ENCODE results near the gene YBX3. TPM values are rescaled to one million over a fixed set of nuclear protein-coding genes. Genes with fewer than 3 reads are reported as not detected.

The YBX3 gene
- total and polyA plus RNA-seq, 2 of the 4 experiments (the other 2 are of a cell fraction) = 33.7 to 132 TPM

GRCh38 chr12:10741845-10742244 lies 18.7 kb upstream of the YBX3 start:
- Histone ChIP-seq H3K14ac (replicated peaks; ENCODE audit: low read depth, low read length) (no peak overlapping the region), H3K4me3 (ENCODE audit: insufficient read depth, low read depth, low read length) (no peak overlapping the region), H2BK20ac (ENCODE audit: low read depth, low read length) (no peak overlapping the region), H3K4me2 (ENCODE audit: low read depth, low read length) (no peak overlapping the region), H2BK120ac (ENCODE audit: low read depth, low read length) (no peak overlapping the region), H3K9me3 (ENCODE audit: control insufficient read depth, insufficient read depth, low read length) (no peaks in the 10 kb centered on the region), H2BK5ac (ENCODE audit: low read depth, low read length, poor library complexity, severe bottlenecking) (no peak overlapping the region), H2AK5ac (ENCODE audit: low read depth, low read length) (no peak overlapping the region), H4K8ac (ENCODE audit: low read depth in 2 of 2, low read length in 2 of 2) (no peak overlapping the region), H3K4me1 (ENCODE audit: control insufficient read depth, insufficient read depth, low read length) (no peaks in the 10 kb centered on the region), H2AFZ (replicated peaks; ENCODE audit: low read length, poor library complexity) (no peak overlapping the region), H3K9ac (ENCODE audit: low read depth, low read length) (no peak overlapping the region), H2AK9ac (replicated peaks; ENCODE audit: low read depth, low read length, poor library complexity) (no peak overlapping the region), H2BK15ac (ENCODE audit: low read depth, low read length) (no peak overlapping the region), H4K5ac (ENCODE audit: low read depth, low read length) (no peak overlapping the region), H3K9me1 (ENCODE audit: insufficient read depth, low read length) (no peaks in the 10 kb centered on the region), H4K20me1 (ENCODE audit: insufficient read depth, low read length) (no peaks in the 10 kb centered on the region), H4K91ac (ENCODE audit: insufficient read depth, low read depth, low read length) (no peak overlapping the region), H3K79me1 (ENCODE audit: low read depth in 1 of 2, low read length in 2 of 2) (no peaks in the 10 kb centered on the region), H3K36me3 (ENCODE audit: control insufficient read depth, insufficient read depth, low read length) (no peaks in the 10 kb centered on the region), H3K27ac (ENCODE audit: insufficient read depth, low read length) (no peak overlapping the region), H3K27me3 (ENCODE audit: control insufficient read depth, insufficient read depth, low read length) (peaks cover 8% of the 10 kb centered on the region; the same call in 1 of the 2 replicates), H3K18ac (ENCODE audit: low read depth, low read length) (no peak overlapping the region), H3K4ac (ENCODE audit: low read depth, low read length) (no peak overlapping the region), H3K56ac (ENCODE audit: extremely low read depth, insufficient read depth, low read length) (no peak overlapping the region), H3K23ac (ENCODE audit: low read depth, low read length) (no peak overlapping the region)
- DNase-seq (no peak), ATAC-seq (ENCODE audit: low read depth) (no peak)
- intact Hi-C loops (cut with micrococcal nuclease) = no loop called here
- in situ Hi-C loops (cut with MboI; ENCODE audit: low sequenced_read_pairs) = no loop called here
- dilution Hi-C loops (cut with HindIII; ENCODE audit: low sequenced_read_pairs, unreplicated experiment) = no loop called here
- ChIA-PET CTCF (no interaction called here), POLR2A (ENCODE audit: unreplicated experiment) (no interaction called here)
- no peak for TF ChIP-seq ELK1 (IDR thresholded peaks at IDR 0.05; ENCODE audit: borderline replicate concordance, low read depth, low read length)
- no peak for TF ChIP-seq RFX5 (IDR thresholded peaks at IDR 0.05; ENCODE audit: low read depth, low read length)
- no TSS peak for BruUV-seq (replicated peaks)

All from IMR-90 (cell line).